HG03439 (cell line): Measurements from ENCODE around the gene ASPSCR1.

Source experiments
- ATAC-seq: cut with Tn5 transposase; IDR thresholded peaks from one replicate; pipeline ENCODE4 v1.9.1; 2021; ENCODE audit warnings: mild to moderate bottlenecking, moderate library complexity; ENCODE audit not compliant: unreplicated experiment

Gene ASPSCR1

DNA sequence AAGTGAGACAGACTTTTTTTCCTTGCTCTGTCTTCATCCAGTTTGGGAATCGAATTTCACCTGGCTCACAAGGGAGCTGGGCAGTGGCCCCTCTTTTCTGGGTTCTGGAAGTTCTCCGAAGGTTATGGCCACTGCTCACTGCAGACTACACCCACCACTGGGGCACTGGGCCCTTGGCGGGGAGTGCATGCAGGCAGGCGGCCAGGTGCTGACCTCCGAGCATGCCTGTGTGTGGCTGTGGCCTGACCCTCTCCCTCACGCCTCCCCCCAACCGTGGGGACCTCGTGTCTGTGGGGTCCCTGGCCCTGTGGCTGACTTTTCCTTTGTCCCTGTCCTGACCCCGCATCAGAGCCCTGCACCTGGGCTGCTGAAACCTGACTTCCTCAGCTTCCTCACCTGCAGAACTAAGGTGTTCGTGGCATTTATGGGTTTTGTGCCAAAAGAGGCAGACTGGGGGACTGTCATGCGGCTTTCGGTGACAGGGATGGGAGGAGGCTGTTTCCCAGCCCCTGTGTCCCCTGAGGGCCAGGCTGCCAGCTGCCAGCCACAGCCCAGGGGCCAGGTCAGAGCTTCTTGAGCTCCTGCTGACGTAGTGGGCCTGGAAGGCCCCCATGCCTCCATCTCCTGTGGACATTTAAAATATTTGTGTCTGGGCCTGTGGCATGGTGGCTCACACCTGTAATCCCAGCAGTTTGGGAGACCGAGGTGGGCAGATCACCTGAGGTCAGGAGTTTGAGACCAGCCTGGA is 21.4 kb downstream of the ASPSCR1 start:
- ATAC-seq: no peak

DNA sequence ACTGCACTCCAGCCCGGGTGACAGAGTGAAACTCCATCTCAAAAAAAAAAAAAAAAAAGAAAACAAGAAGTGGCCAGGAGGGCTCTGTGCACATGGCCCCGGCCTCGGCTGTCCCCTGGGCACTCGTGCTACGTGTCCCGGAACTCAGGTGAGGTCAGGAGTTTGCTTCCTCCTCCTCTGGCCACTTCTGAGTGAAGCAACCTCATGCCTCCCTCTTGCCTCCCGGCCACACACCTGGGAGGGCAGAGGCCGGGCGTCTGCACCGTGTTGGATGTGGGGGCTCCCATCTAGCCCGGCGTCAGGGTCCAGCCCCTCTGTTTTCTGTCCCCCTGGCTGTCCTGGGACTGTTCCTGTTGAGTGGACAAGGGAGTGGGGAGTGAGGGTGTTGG is 22.2 kb downstream of the ASPSCR1 start:
- ATAC-seq: no peak

DNA sequence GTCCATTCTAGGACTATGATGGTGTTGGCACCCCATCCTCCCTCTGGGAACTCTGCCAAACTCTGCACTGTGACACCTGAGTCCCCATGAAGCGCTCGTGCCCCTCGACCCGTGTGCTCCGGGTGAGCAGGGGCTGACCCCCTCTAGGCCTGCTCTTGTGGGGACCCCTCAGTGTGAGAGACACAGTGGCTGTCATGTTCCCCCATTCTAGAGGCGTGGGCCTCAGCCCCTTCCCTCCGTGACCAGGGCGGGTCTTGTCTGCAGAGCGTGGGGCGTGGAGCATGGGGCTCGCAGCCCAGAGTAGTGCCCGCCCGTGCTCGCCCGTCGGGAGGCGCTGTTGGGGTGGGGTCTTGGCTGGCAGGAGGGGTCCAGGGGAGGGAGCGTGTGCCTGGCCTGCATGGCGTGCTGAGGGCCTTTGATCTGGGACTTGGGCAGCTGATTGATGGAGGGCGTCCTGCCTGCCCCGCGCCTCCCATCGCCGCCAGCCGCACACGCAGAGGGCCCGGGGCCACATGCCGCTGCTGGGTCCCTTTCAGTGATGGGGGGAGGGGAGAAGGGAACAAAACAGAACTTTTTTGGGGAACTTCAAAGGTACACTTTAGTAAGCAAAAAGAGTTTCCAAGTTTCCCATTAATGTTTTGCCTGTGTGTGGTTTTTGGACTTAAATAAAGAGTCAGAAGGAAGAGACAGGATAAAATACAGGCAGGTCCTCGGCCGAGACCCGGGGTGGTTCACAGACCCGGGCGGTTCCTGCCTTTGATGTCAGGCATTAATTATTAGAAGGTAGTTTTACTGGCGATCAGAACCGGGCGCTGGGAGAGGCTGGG is 22.8 kb downstream of the ASPSCR1 start:
- no peak for ATAC-seq

DNA sequence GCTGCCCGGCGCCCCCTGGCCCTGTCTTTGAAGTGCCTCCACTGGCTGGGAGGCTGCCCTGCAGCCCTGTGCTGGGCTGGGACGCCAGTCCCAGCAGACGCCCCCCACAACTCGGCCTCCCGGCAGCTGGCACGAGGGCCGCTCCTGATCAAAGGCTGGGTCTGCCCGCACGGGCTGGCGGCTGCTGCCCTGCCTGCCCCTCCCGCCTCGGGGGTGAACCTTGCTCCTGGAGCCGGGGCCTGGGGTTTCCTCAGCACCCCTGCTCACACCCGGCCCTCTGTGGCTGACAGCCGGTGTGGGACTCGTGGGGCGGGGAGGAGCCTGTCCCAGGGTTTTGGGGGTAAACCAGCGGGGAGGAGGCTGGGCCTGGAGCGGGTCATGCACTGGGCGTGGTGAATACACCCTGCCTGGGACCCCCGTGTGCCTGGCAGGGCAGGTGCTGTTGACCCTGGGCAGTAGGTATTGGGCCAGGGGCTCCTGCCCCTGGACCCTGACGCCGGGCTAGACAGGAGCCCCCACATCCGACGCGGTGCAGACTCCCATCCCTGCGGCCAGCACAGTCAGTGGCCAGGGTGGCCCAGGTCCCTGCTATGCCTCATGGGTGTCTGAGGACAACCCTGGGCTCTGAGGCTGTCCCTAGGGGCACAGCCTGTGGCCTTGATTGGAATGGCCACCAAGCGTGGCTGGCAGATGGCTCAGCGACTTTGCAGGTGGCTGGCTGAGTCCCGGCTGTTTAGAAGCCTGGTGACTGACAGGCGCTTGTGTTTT is 23.6 kb downstream of the ASPSCR1 start:
- no peak for ATAC-seq

DNA sequence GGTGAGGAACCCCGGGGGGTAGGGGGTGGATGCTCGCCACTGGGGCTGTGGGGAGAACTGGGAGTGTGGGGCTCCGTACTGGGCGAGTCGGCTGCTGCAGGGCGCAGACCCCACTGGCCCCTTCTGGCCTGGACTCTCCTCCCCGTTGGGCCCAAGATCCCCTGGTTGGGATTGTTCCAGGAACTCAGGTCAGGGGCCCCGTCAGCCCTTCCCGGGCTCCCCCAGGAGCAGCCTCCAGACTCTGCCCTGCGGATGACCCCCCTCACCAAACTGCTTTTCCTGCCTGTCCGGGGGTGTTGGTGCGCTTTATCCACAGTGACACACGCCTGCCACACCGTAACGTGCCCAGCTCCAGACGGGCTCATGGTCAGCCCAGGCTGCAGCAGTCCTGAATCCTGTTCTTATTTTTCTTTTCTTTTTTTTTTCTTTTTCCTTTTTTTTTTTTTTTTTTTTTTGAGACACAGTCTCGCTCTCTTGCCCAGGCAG is 24.2 kb downstream of the ASPSCR1 start:
- ATAC-seq: no peak

DNA sequence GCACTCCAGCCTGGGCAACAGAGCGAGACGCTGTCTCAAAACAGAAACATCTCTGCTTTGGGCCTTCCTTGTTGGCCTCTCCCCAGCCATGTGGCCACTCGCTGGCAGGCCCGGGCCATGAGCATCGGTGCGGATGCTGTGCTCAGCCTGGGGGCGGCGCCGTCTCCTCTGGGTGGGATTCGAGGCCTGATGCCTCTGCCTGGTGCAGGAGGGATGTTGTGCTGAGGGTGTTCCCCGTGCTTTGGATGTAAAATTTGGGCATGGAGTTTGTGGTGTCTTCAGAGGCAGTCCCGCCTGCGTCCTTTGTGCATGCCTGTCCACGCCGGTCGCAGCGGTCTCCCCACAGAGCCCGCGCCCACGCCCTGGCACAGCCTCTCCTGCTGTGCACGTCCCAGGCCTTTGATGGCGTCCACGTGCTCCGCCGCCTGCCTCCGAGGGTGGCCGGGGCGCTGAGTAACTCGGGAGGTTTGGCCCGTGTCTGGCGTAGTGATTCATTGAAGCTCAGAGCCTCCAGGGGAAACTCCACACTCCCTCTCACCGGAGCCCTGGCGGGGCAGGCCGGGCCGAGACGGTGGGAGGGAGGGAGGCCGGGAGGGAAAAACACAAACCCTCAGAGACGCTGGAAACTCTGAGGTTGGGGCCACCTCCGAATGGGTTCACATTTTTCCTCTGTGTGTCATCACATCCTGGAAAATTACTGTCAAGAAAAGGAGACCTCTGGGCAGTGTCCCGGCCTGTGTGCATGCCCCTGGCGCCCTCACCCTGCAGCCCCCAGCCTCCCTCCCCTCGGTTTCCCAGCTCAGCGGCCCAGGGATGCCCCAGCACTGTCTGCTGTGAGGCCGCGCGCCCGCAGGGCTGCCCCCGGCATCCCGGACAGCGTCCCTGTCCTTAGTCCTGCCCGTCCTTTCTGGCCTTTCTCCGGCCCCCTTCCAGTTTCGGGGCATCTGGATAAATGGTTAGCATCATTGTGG is 26.3 kb downstream of the ASPSCR1 start:
- no peak for ATAC-seq

DNA sequence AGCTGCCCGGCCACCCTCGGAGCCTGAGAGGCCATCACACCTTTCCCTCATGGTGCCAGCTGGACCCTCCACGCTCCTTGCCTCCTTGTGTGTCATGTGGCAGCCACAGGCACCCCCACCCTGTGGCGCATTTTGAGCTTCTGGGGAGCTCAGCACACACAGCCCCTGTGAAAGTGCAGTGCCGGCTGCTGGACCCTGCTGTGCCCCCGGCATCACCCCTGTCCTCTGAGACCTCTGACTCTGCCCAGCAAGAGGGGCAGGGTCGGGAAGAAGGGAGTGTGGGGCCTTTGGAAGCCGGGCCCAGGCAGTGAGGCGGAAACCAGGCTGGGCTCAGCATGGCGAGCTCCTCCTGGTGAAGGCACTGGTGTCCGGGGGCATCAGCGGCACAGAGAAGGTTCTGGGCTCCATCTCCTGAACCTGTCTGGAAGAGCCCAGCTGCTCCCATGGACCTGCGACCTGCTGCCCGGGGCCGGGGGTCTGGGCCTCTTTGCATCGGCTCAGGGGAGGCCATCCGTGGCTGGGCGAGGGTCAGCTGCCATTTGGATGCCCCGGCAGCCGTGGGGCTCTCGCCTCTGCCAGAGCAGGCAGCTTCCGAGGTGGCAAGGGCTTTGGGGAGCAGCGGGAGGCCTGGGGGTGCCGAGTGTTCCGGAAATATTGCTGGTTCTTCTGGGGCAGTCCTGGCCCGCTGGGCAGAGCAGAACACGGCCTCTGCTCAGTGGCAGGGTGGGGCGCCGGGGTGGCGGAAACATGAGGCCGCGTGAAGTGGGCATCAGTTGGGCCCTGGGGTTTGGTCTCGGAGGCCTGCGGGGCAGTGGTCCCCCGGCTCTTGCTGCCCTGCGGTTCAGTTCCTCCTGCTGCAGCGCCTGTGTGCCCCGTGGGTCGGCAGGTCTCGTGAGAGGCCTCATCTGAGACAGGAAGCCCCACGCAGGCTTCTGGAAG is 27.4 kb downstream of the ASPSCR1 start:
- no peak for ATAC-seq

DNA sequence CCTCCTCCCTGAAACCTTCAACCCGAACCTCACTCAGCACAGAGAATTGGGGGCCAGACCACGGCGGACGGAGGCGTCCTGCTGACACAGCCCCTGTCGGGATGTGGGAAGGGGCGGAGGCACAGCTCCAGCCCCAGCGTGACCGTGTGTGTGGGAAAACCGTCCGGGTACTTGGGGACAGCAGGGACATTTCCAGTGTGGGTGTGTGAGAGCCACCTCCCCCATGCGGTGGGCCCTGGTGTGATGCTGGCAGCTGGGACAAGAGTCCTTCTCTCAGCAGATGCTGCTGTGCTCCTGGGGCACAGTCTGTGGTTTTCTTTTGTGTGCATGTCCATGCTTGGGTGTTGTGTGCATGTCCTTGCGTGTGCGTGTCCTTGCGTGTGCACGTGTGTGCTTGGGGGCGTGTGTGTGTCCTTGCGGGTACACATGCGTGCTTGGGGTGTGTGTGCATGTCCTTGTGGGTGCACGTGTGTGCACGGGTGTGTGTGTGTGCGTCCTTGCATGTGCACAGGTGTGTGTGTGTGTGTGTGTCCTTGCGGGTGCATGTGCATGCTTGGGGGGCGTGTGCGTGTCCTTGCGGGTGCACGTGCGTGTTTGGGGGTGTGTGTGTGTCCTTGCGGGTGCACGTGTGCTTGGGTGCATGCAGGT is 28.4 kb downstream of the ASPSCR1 start:
- no peak for ATAC-seq

DNA sequence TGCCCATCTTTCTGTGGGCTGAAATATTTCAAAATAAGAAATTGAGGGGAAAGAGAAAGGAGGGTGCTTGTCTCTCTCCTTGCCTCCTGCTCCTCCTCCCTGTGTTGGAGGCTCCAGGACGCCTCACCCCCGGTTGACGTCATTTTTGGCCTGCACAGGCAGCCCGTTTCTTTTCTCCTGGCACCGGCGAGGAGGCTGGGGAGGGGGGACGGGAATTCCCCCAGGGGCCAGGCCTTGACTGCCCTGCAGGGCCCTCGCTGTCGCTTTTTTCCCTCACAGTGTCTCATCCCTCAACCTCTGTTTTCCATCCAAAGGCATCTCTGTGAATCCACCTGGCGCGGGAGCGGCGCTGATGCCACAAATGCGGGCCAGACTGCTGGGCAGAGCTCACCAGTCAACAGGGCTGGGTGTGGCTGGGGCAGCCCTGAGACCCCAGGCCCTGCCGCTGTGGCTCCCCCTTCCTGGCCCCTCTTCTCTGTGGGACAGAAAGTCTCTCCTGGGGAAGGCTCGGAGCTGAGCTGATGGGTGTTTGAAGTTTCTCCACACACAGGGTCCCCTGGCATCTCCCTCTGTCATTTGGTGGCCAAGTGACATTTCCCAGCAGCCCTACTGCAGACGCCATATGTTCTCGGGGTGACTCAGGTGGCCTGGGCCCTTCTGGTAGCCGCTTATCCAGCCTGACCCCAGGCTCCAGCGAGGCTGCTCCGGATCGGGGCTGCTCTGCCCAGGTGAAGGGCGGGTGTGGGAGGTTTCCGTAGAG is 29.2 kb downstream of the ASPSCR1 start:
- no peak for ATAC-seq

DNA sequence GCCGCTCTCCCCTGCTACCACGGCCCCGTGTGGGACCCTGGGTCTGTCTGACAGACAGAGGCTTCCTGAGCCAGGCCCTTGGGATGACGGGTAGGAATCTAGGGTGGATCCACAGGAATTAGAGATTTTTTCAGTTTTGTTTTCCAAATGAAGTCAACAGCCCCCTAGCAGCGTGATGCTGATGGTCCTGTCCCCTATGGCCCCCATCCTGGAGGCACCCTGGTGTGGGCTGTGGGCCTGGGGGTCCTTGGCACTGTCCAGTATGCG is 29.7 kb downstream of the ASPSCR1 start:
- ATAC-seq: no peak

DNA sequence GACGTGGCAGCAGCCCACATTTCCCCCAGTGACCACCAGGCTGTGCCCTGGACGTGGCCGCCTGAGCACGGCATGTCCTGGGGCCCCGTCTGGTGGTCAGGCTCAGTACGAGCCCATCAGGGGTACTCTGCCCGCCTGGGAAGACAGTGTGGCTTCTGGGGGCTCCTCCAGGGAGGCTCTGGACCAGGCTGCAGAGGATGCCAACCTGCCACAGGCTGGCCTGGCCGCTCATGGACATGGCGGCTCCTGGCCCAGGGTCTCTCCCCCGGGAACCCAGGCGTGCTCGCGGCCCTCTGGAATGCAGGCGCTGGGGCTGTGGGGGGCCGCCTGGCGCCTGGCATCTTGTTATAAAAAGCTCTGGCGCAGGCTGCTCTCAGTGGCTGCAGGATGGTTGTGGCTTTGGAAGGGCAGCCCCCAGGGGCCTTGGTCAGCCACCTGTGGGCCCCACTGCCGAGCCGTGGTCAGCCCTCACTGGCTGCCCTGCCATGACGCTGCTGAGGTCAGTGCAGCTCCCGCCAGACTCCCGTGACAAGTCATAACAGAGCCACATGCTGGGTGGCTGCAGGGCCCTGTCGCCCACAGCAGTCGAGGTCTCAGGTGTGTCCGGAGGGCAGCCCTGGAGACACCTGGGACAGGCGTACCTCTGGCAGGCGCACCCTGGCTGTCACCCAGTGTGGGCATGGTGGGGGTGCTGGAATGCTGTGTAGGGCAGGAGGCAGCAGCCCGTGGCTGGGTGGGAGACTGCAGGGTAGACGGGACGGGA is 30.2 kb downstream of the ASPSCR1 start:
- ATAC-seq: no peak

DNA sequence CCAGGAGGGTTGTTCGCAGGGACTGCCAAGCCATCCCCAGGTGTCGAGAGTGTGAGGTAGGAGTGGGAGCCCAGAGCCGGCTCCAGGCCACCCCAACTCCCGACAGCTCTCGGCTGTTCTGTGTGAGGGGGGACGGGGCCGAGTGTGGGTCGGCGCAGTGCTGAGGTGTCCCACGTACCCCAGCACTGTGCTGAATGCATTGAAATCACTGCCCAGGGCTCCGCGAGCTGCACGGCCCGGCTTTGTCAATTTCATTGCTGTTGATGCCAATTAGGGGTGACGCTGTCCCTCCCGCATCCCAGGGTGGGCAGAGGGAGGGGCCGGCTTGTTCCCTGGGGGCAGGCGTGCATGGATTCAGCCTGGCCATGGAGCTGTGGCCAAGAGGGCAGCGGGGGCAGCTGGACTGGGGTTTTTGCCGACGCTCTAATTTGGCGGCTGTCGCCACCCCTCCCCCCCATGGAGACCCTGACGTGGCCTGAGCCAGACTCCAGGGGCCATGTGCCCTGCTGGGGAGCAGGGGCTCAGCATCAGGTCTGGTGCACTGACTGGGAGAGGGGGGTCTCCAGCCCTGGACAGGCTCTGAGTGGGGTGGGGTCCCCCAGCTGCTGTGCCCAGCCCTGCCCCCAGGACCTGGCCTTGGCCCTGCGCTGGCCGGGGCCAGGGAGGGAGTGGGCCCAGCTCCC is 31.0 kb downstream of the ASPSCR1 start:
- no peak for ATAC-seq

DNA sequence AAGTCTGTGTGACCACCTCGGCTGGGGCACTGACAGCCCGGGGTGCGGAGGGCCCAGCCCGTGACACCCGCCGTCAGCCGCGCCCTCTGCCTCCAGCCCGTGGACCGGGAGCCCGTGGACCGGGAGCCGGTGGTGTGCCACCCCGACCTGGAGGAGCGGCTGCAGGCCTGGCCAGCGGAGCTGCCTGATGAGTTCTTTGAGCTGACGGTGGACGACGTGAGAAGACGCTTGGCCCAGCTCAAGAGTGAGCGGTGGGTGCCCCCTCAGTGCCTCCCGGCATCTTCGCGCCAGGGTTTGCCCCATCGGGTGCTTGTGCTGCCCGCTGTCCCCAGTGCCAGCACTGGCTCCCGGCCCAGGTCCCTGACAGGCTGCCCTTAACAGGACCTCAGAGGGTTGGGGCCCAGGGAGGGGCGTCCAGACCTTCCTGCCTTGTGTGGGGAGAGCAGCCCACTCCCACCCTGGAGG is 31.5 kb downstream of the ASPSCR1 start:
- ATAC-seq: no peak

DNA sequence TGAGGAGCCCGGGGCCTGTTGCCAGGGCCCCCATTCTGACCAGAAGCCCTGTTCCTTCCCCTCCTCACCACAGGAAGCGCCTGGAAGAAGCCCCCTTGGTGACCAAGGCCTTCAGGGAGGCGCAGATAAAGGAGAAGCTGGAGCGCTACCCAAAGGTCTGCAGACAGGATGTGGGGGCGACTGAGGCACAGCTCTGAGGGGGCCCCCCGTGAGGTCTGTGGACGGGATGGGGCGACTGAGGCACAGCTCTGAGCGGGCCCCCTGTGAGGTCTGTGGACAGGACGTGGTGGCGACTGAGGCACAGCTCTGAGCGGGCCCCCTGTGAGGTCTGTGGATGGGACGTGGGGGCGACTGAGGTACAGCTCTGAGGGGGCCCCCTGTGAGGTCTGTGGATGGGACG is 32.0 kb downstream of the ASPSCR1 start:
- ATAC-seq: no peak

DNA sequence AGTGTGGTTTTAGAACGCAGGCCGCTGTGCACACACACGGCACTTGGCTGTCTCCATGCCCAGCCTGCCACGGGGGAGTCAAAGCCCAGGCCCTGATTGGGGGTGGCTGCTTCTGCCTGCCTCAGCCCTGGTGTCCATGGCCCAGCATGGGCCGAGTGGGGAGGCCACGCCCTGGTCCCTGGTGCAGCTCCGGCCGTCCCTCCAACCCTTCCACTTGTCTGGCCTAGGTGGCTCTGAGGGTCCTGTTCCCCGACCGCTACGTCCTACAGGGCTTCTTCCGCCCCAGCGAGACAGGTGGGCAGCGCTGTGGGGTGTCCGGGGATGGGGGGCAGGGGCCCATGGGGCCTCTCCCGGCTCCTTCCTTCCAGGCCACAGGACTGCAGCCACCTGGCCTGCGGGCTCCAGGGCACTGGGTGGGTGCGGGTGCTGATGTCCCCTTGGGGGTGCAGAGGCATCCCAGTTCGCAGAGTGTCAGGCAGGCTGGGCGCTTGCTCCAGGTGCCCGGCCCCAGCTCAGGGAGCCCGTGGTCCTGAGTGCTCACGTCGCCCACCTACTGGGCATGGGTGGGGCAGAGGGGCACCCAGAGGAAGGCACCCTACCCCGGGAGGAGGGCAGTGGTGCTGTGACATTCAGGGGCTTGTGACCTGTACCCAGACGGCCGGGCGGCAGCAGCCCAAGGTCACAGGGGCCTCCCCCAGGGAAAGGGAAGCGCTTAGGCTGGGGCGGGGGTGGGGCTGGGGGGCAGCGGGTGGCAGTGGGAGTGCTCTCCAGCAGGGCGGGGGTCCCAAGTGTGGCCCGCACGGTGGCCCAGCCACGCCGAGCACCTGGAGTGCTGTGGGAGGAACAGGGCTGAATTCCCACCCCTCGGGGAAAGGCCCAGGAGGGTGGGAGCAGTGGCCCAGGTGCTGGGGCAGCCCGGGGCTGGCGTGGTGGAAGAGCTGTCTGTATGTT is 33.4 kb downstream of the ASPSCR1 start:
- no peak for ATAC-seq
